ENCODE results near the gene VEGFA.

DNA sequence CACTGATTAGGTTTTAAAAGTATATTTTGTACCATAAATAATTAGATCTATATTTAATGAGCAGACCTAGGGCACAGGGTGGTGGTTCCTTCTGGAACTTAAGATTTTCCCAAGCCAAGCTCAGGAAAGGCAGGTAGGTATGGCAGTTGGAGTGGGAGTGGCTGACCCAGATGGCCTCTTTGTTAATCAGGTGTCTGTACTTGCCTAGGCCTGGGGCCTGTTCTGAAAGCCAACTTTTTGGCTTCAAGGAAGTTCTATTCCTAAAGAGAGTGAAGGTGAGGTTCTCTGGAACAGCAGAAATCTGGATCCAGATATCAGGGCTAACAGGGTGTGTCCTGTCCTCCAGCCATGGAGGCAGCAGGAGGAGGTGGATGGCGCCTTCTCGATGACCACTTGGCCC, 44.9 kb downstream of the VEGFA start:
- TF ChIP-seq GATA2 (IDR thresholded peaks at IDR 0.05; ENCODE audit: low read depth, low read length) (no peak), GATA3 (IDR thresholded peaks at IDR 0.05; ENCODE audit: low read depth, low read length) (no peak)
